ENCODE results near the gene APEH.

APEH gene

DNA sequence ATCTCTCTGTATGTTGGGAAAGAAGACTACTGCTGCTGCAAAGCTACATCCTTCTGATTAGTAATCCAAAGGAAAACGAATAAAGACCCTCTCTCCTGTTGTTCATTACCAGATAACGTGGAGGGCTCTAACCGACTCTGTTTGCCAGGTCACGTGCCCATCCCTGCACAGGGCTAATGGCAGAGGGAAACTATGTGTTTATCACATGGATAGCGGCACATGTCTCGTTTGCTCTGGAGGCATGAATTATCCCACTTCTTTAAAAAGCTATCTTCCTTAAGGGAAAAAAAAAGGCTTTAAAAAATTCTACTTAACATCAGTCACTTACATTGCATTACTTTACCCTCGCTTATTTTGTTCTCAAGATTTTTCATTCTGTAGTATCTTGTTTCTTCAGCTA lies 32.9 kb upstream of the APEH start:
- H3K36me3 Mint-ChIP-seq (ENCODE audit: insufficient read depth): peaks cover 2% of the 10 kb centered on the region
- H3K27me3 Mint-ChIP-seq: peaks cover 0 to 10% of the 10 kb centered on the region in 2 donors
- ATAC-seq (replicated peaks): no peak
- peaks cover 4% of the 10 kb centered on the region in 2 donors for H3K4me1 Mint-ChIP-seq (ENCODE audit: low read depth in 2 of 2)
- no peak overlapping the region for H3K27ac Mint-ChIP-seq
- H3K4me3 Mint-ChIP-seq: no peak overlapping the region
- DNase-seq: no peak
- H3K9me3 Mint-ChIP-seq: no peaks in the 10 kb centered on the region

DNA sequence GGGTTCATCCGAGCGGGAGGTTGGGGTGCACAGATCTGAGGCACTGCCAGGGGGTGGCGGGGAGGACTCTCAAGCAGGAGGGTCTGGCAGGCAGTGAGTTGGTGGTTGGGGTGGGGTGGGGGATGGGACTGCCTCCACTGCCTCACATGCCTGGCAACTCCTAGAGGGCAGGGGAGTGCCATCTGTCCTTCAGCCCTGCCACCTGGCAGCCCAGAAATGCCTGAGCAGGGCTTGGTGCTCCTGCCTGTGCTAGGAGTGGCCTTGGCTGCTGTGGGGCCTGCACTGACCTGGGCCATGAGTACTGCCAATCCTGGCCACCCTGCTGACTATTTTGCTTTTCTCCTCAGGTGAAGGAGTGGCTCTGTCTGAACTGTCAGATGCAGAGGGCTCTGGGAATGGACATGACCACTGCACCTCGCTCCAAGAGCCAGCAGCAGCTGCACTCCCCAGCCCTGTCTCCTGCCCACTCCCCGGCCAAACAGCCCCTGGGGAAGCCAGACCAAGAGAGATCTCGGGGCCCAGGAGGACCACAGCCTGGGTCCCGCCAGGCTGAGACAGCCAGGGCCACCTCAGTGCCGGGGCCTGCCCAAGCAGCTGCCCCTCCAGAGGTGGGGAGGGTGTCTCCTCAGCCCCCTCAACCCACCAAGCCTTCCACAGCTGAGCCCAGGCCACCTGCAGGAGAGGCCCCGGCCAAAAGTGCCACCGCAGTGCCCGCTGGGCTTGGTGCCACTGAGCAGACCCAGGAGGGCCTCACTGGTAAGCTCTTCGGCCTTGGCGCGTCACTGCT lies 32.0 kb upstream of the APEH start:
- no peak overlapping the region for H3K27ac Mint-ChIP-seq
- H3K36me3 Mint-ChIP-seq (ENCODE audit: insufficient read depth): peaks cover 2% of the 10 kb centered on the region
- H3K27me3 Mint-ChIP-seq: peaks cover 0 to 10% of the 10 kb centered on the region in 2 donors
- ATAC-seq (replicated peaks): no peak
- peaks cover under 1 to 1% of the 10 kb centered on the region in 2 donors for H3K4me1 Mint-ChIP-seq (ENCODE audit: low read depth in 2 of 2)
- no peak for DNase-seq
- no peaks in the 10 kb centered on the region for H3K9me3 Mint-ChIP-seq
- H3K4me3 Mint-ChIP-seq: no peak overlapping the region

DNA sequence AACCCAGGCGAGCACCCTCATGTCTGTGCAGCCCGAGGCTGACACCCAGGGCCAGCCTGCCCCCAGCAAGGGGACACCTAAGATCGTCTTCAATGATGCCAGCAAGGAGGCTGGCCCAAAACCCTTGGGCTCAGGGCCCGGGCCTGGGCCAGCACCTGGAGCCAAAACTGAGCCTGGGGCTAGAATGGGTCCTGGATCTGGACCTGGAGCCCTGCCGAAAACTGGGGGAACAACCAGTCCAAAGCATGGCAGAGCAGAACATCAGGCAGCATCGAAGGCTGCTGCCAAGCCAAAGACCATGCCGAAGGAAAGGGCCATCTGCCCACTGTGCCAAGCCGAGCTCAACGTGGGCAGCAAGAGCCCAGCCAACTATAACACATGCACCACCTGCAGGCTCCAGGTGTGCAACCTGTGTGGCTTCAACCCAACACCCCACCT lies 31.4 kb upstream of the APEH start:
- Mint-ChIP-seq H3K9me3 (no peaks in the 10 kb centered on the region), H3K36me3 (ENCODE audit: insufficient read depth) (peaks cover 2% of the 10 kb centered on the region), H3K27me3 (peaks cover 0 to 10% of the 10 kb centered on the region in 2 donors), H3K4me1 (ENCODE audit: low read depth in 2 of 2) (no peaks in the 10 kb centered on the region), H3K4me3 (no peak overlapping the region), H3K27ac (no peak overlapping the region)
- no peak for DNase-seq
- no peak for ATAC-seq (replicated peaks)

DNA sequence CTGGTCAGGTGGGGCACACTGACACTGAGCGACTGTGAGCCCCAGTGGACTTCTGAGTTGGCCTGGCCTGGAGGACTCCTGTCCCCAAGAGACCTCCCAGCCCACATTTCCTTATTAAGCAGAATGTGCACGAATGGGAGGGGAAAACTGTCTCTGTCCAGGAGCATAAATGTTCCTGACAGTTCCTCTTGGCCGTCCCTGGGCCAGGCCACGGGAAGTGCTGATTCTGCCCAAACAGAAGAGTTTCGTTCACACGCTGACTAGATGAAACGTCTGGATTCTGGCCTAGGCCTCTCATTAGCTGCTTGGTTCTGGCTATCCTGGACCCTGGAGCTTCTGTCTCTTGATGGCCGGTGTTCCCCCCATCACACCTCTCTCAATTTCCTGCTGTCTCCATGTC lies 29.5 kb upstream of the APEH start:
- Mint-ChIP-seq H3K27me3 (peaks cover 0 to 10% of the 10 kb centered on the region in 2 donors), H3K36me3 (ENCODE audit: insufficient read depth) (peaks cover 2% of the 10 kb centered on the region), H3K9me3 (no peaks in the 10 kb centered on the region), H3K4me1 (ENCODE audit: low read depth in 2 of 2) (no peaks in the 10 kb centered on the region), H3K4me3 (no peak overlapping the region), H3K27ac (no peak overlapping the region)
- DNase-seq (no peak), ATAC-seq (replicated peaks) (no peak)

DNA sequence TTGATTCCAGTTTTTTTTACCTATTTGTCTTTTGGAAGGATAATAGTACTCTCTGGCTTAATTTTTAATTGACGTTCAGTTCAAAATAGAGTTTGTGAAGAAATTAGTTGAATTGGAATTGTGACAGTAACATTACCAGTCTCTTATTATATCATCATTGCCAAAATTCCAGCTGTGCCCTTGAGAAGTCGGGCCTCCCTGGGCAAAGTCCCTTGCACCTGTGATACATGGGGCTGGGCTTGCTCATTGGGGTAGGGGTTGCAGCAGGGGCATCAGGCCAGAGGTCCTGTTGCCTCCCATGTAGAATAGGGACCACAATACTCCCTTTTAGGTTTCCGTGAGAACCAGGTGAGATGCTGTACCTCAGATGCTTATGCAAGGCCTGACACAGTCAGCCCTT lies 27.9 kb upstream of the APEH start:
- H3K27ac Mint-ChIP-seq: no peak overlapping the region
- H3K27me3 Mint-ChIP-seq: no peaks in the 10 kb centered on the region
- DNase-seq (no peak), ATAC-seq (replicated peaks) (no peak)
- peaks cover 5% of the 10 kb centered on the region for H3K36me3 Mint-ChIP-seq (ENCODE audit: insufficient read depth)
- no peaks in the 10 kb centered on the region for H3K4me1 Mint-ChIP-seq (ENCODE audit: low read depth in 2 of 2)
- H3K9me3 Mint-ChIP-seq: no peaks in the 10 kb centered on the region
- H3K4me3 Mint-ChIP-seq: no peak overlapping the region

DNA sequence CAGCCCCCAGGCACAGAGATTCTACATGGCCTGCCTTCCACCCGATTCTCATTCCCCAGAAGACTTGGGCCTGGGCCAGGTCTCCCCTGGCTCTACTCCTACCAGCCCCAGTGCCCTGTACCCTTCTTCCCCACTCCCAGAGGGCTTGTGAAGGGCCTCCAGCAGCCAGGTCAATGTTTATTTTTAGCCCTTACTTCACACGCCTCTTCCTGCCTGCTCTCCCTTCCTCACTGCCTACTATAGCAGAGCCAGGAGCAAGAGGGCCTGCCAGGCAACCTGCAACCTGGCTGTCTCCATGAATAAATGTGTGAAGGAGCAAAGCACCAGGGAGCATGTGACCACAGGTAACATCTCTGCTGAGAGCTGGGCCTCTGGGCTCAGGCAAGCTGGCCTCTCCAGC lies 26.4 kb upstream of the APEH start:
- no peak for DNase-seq
- Mint-ChIP-seq H3K27me3 (no peaks in the 10 kb centered on the region), H3K27ac (no peak overlapping the region), H3K36me3 (ENCODE audit: insufficient read depth) (peaks cover 5% of the 10 kb centered on the region), H3K9me3 (no peaks in the 10 kb centered on the region), H3K4me3 (no peak overlapping the region), H3K4me1 (ENCODE audit: low read depth in 2 of 2) (no peaks in the 10 kb centered on the region)
- no peak for ATAC-seq (replicated peaks)

DNA sequence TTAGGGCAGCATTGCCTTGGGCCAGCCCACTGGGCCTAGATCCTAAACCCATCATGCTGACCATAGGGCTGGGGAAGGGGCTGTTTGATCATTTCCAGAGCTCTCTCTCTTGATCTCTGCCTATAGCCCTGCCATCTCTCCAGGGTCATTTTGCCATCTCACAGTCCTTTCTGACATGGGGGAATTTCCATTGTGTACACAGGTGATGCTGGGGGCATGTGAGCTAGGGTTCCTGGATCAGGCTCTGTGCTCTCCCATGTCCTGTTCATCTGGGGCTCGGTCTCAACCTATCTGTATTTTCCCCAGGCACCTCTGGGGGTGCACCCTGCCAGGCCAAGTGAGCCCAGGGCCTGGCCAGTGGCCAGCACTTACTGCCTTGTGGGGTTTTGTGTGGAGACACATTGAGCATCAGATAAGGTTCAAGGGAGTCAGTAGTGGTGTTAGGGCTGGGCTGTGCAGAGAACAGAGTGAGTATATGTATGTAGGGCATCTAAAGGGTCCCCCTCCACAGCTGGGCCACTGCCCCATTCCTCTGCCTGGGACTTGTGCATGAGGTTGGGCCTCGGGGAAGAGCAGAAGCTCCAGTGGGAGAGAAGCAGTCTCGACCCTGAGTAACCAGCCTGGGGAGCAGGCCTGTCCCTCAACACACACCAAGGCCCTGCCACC lies 25.7 kb upstream of the APEH start:
- H3K9me3 Mint-ChIP-seq: no peaks in the 10 kb centered on the region
- H3K4me3 Mint-ChIP-seq: no peak overlapping the region
- DNase-seq: no peak
- peaks cover 9% of the 10 kb centered on the region for H3K36me3 Mint-ChIP-seq (ENCODE audit: insufficient read depth)
- H3K27me3 Mint-ChIP-seq: peaks cover 0 to under 1% of the 10 kb centered on the region in 2 donors
- H3K4me1 Mint-ChIP-seq (ENCODE audit: low read depth in 2 of 2): no peaks in the 10 kb centered on the region
- ATAC-seq (replicated peaks): no peak
- H3K27ac Mint-ChIP-seq: no peak overlapping the region

DNA sequence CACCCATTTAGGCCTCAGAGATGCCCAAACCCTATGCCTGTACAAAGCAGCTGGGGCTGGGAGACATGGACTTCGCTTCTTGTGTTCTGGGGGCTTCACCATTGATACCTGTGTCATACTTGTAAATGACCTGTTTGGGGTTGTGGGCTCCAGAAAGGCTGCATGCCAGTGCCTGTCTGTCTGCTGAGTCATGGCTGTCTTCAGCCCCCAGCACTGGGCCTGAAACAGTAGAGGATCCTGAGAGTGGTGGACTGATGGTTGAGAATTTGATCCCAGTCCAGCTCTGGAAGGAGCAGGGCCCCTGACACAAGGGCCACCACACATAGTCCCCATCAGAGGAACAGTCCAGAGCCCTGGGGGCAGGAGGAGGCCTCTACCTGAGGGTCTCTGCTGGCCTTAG lies 24.6 kb upstream of the APEH start:
- DNase-seq (no peak), ATAC-seq (replicated peaks) (no peak)
- Mint-ChIP-seq H3K9me3 (no peaks in the 10 kb centered on the region), H3K36me3 (ENCODE audit: insufficient read depth) (peaks cover 9% of the 10 kb centered on the region), H3K27ac (no peak overlapping the region), H3K4me1 (ENCODE audit: low read depth in 2 of 2) (peaks cover 0 to under 1% of the 10 kb centered on the region in 2 donors), H3K27me3 (peaks cover 0 to 12% of the 10 kb centered on the region in 2 donors), H3K4me3 (no peak overlapping the region)

DNA sequence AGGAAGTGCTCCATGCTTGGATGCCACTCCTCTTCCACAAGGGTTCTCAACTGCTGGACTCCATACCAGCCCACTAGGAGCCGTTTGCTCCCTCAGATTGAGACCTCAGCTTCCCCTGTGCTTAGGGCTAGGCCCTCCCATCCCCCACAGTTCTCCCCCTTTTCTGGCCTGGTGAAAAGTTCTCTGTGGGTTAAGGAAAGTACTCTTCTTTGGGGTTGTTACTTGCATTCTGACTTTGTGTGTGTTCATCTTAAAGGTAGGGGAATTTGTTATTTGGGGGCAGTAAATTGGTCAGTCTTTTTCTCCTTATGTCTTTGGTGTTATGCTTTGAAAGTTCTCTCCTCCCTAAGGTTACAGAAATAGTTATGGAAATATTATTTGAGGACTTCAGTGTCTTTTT lies 24.0 kb upstream of the APEH start:
- no peak overlapping the region for H3K27ac Mint-ChIP-seq
- DNase-seq (no peak), ATAC-seq (replicated peaks) (no peak)
- no peak overlapping the region for H3K4me3 Mint-ChIP-seq
- no peaks in the 10 kb centered on the region for H3K9me3 Mint-ChIP-seq
- H3K27me3 Mint-ChIP-seq: peaks cover 0 to 16% of the 10 kb centered on the region in 2 donors
- H3K4me1 Mint-ChIP-seq (ENCODE audit: low read depth in 2 of 2): peaks cover 0 to 3% of the 10 kb centered on the region in 2 donors
- H3K36me3 Mint-ChIP-seq (ENCODE audit: insufficient read depth): peaks cover 8% of the 10 kb centered on the region

DNA sequence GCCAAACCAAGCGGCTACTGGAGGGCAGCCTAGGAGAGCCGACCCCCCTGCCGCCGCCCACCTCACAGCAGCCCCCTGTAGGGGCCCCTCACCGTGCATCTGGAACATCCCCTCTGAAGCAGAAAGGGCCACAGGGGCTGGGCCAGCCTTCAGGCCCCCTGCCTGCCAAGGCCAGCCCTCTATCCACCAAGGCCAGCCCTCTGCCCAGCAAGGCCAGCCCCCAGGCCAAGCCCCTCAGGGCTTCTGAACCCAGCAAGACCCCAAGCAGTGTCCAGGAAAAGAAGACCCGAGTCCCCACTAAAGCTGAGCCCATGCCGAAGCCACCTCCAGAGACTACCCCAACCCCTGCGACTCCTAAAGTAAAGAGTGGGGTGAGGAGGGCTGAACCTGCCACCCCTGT lies 23.5 kb upstream of the APEH start:
- peaks cover 7% of the 10 kb centered on the region for H3K36me3 Mint-ChIP-seq (ENCODE audit: insufficient read depth)
- H3K4me3 Mint-ChIP-seq: no peak overlapping the region
- no peak overlapping the region for H3K27ac Mint-ChIP-seq
- peaks cover 0 to 3% of the 10 kb centered on the region in 2 donors for H3K4me1 Mint-ChIP-seq (ENCODE audit: low read depth in 2 of 2)
- no peaks in the 10 kb centered on the region for H3K9me3 Mint-ChIP-seq
- ATAC-seq (replicated peaks) (no peak), DNase-seq (no peak)
- peaks cover 0 to 16% of the 10 kb centered on the region in 2 donors for H3K27me3 Mint-ChIP-seq

DNA sequence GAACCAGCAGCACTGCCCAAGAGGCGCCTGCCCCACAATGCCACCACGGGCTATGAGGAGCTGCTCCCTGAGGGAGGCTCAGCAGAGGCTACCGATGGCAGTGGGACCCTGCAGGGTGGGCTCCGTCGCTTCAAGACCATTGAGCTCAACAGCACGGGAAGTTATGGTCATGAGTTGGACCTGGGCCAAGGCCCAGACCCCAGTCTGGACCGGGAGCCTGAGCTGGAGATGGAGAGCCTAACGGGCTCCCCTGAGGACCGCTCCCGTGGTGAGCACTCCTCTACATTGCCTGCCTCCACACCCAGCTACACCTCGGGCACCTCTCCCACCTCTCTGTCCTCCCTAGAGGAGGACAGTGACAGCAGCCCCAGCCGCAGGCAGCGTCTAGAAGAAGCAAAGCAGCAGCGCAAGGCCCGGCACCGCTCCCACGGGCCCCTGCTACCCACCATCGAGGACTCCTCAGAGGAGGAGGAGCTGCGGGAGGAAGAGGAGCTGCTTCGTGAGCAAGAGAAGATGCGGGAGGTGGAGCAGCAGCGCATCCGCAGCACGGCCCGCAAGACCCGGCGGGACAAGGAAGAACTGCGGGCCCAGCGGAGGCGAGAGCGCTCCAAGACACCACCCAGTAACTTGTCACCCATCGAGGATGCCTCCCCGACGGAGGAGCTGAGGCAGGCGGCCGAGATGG lies 21.8 kb upstream of the APEH start:
- Mint-ChIP-seq H3K4me3 (no peak overlapping the region), H3K27ac (no peak overlapping the region), H3K4me1 (ENCODE audit: low read depth in 2 of 2) (peaks cover 0 to 6% of the 10 kb centered on the region in 2 donors), H3K9me3 (no peaks in the 10 kb centered on the region), H3K36me3 (ENCODE audit: insufficient read depth) (peaks cover 7% of the 10 kb centered on the region), H3K27me3 (peaks cover 6 to 25% of the 10 kb centered on the region in 2 donors)
- DNase-seq: no peak
- no peak for ATAC-seq (replicated peaks)

DNA sequence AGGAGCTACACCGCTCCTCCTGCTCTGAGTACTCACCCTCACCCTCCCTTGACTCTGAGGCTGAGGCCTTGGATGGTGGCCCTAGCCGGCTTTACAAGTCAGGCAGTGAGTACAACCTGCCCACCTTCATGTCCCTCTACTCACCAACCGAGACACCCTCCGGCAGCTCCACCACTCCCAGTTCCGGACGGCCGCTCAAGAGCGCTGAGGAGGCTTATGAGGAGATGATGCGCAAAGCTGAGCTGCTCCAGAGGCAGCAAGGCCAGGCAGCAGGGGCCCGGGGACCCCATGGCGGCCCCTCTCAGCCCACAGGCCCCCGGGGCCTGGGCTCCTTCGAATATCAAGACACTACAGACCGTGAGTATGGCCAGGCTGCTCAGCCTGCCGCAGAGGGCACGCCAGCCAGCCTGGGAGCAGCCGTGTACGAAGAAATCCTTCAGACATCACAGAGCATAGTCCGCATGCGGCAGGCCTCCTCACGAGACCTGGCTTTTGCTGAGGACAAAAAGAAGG lies 21.2 kb upstream of the APEH start:
- Mint-ChIP-seq H3K4me1 (ENCODE audit: low read depth in 2 of 2) (peaks cover 0 to 6% of the 10 kb centered on the region in 2 donors), H3K27ac (no peak overlapping the region), H3K9me3 (no peaks in the 10 kb centered on the region), H3K4me3 (no peak overlapping the region), H3K36me3 (ENCODE audit: insufficient read depth) (peaks cover 7% of the 10 kb centered on the region), H3K27me3 (peaks cover 6 to 25% of the 10 kb centered on the region in 2 donors)
- DNase-seq: no peak
- no peak for ATAC-seq (replicated peaks)

DNA sequence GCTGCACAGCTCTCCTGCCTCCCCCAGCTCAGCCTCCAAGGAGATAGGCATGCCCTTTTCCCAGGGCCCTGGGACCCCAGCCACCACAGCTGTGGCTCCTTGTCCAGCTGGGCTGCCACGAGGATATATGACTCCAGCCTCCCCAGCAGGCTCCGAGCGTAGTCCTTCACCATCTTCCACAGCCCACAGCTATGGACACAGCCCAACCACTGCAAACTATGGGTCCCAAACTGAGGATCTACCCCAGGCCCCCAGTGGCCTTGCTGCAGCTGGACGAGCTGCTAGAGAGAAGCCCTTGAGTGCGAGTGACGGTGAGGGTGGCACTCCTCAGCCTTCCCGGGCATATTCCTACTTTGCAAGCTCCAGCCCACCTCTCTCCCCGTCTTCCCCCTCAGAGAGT lies 20.5 kb upstream of the APEH start:
- ATAC-seq (replicated peaks) (no peak), DNase-seq (no peak)
- Mint-ChIP-seq H3K27ac (no peak overlapping the region), H3K4me1 (ENCODE audit: low read depth in 2 of 2) (peaks cover 0 to 6% of the 10 kb centered on the region in 2 donors), H3K4me3 (no peak overlapping the region), H3K36me3 (ENCODE audit: insufficient read depth) (peaks cover 7% of the 10 kb centered on the region), H3K27me3 (peaks cover 6 to 25% of the 10 kb centered on the region in 2 donors), H3K9me3 (no peaks in the 10 kb centered on the region)

Data from effector memory CD8-positive, alpha-beta T cell (primary cell).